BJ (cell line): ENCODE results near the gene HIPK1. TPM values are rescaled to one million over a fixed set of nuclear protein-coding genes. Genes with fewer than 3 reads are reported as not detected.

Source experiments
- CTCF ChIA-PET: fragments of 350-600 bp; formaldehyde crosslinking; extraction: SDS; loops from one replicate; lab custom pipeline; 2021; ENCODE audit warnings: antibody characterized with exemption, inconsistent platforms; lab: Yijun Ruan, JAX
- POLR2A ChIA-PET: fragments of 300-600 bp; sonication (Branson Sonifier 250); formaldehyde crosslinking; extraction: SDS; loops from one replicate; lab custom pipeline; 2021; ENCODE audit warnings: antibody characterized with exemption; lab: Charles Lee
- DNase-seq: peaks from one replicate; pipeline ENCODE4 v3.0.0-alpha.2; 2011; ENCODE audit warnings: low read depth
- H3K27me3 ChIP-seq: 2 replicates; pipeline ENCODE4 v1.6.0; 2011; ENCODE audit warnings: low read length; ENCODE audit not compliant: control insufficient read depth, insufficient read depth
- H3K36me3 ChIP-seq: 2 replicates; pipeline ENCODE4 v1.5.1; 2011; ENCODE audit warnings: low read length; ENCODE audit not compliant: control insufficient read depth, insufficient read depth
- H3K4me3 ChIP-seq: 2 replicates; pipeline ENCODE4 v1.5.1; 2011; ENCODE audit warnings: low read depth, mild to moderate bottlenecking, control low read depth, low read length
- polyA plus RNA-seq: library from polyadenylated mRNA; depleted of rRNA; stranded (reverse); fragments of >200 nt; gene quantifications from 2 replicates; pipeline ENCODE4 v1.2.3, GENCODE V29; 2011
- TF ChIP-seq, protein P1 (sequence below): IDR thresholded peaks from 2 replicates; pipeline ENCODE4 v1.5.1; 2011; ENCODE audit warnings: low read depth, mild to moderate bottlenecking, control low read depth, inconsistent platforms, low read length, moderate library complexity; ENCODE audit not compliant: insufficient read depth

The HIPK1 gene
- polyA plus RNA-seq, 1 experiment, result 29.7 TPM

DNA sequence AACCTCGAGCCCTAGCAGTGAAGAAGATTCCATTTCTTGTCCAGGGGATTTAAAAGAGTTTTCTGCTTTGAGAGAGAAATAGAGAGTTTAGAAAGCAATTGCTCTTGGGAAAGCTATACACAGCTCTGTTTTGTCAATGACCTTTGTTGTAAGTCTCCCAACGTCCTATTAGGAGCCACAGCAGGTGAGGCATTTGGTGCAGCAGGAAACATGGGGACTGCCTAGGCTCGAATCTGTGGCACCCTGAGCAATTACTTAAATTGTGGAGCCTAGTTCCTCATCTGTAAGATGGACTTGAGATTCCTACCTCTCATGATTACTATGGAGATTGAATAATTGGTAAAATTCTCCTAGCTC, 15.8 kb upstream of the HIPK1 start:
- ChIA-PET POLR2A (interaction anchor here (0.6 kb wide), 1 partner anchor 259 kb away, joined by 3 read pairs; no protein-coding TSS in a partner anchor), CTCF (interaction anchor here (0.6 to 1.3 kb wide), 3 partner anchors 16 to 125 kb away, joined by 3 to 4 read pairs (median 4); partner anchors contain the start of gene HIPK1)
- H3K36me3 ChIP-seq, result peaks cover 5% of the 10 kb centered on the region
- TF ChIP-seq, protein P1, sequence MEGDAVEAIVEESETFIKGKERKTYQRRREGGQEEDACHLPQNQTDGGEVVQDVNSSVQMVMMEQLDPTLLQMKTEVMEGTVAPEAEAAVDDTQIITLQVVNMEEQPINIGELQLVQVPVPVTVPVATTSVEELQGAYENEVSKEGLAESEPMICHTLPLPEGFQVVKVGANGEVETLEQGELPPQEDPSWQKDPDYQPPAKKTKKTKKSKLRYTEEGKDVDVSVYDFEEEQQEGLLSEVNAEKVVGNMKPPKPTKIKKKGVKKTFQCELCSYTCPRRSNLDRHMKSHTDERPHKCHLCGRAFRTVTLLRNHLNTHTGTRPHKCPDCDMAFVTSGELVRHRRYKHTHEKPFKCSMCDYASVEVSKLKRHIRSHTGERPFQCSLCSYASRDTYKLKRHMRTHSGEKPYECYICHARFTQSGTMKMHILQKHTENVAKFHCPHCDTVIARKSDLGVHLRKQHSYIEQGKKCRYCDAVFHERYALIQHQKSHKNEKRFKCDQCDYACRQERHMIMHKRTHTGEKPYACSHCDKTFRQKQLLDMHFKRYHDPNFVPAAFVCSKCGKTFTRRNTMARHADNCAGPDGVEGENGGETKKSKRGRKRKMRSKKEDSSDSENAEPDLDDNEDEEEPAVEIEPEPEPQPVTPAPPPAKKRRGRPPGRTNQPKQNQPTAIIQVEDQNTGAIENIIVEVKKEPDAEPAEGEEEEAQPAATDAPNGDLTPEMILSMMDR, result no peak
- no peaks in the 10 kb centered on the region for H3K27me3 ChIP-seq
- DNase-seq, result no peak
- H3K4me3 ChIP-seq, result no peak overlapping the region

- ChIA-PET POLR2A (no interaction called here), CTCF (interaction anchor here (1.3 kb wide), 2 partner anchors 15 to 17 kb away, joined by 4 read pairs; partner anchors contain the start of gene HIPK1)
- H3K36me3 ChIP-seq, result peaks cover 5% of the 10 kb centered on the region
- DNase-seq, result no peak
- no peak overlapping the region for H3K4me3 ChIP-seq
- TF ChIP-seq, protein P1, result no peak
- no peaks in the 10 kb centered on the region for H3K27me3 ChIP-seq
Observed at GRCh38 chr1:113913887-113914664, 15.0 kb upstream of the HIPK1 start.

DNA sequence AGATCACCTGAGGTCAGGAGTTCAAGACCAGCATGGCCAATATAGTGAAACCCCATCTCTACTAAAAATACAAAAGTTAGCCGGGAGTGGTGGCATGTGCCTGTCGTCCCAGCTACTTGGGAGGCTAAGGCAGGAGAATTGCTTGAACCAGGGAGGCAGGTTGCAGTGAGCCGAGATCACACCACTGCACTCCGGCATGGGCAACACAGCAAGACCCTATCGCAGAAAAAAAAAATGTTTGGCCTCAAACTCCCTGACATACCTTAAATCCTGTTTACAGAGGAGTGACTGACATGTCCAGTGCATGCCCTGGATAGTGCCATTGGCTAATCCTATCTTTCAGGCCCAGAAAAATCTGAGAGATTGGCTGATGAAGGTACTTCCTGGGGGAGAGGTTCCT, 12.2 kb upstream of the HIPK1 start:
- ChIA-PET CTCF (interaction anchor here (1.6 kb wide), 1 partner anchor 11 kb away, joined by 5 read pairs; no protein-coding TSS in a partner anchor), POLR2A (interaction anchor here (0.7 kb wide), 1 partner anchor 56 kb away, joined by 4 read pairs; no protein-coding TSS in a partner anchor)
- Histone ChIP-seq H3K36me3 (no peaks in the 10 kb centered on the region), H3K27me3 (no peaks in the 10 kb centered on the region), H3K4me3 (no peak overlapping the region)
- no peak for DNase-seq
- TF ChIP-seq, protein P1, result no peak

DNA sequence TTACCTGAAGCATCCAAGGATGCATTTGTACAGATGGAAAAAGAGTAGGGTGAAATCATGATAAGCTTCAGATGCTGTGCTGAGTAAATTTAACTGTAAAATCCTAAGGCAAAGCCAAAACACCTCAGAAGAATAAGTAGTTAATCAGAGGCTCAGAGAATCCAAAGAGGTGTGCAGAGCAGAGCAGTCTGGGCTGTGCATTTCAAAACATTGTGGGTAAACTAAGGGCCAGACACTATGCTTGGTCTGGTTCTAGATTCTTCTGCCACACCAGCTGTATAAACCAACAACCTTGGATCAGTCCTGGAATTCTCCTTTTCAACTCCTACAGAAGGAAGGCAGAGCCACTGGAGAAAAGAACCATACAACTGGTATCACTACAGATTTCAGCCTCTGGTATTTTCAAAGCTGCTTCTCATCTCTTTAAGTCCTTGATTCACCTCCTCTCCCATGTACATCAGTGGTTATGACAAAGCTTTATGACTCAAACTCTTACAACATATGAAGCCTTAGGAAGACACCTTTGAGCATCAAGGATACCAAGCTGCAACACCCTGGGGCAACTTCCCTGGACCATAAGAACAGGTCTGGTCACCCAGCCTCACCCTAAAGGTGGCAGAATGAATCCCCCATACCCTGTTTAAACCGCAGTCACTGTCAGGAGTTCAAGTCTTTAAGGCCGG, 11.6 kb upstream of the HIPK1 start:
- ChIA-PET CTCF (interaction anchor here (1.6 kb wide), 2 partner anchors 8 to 11 kb away, joined by 4 to 5 read pairs; no protein-coding TSS in a partner anchor), POLR2A (interaction anchor here (0.7 kb wide), 1 partner anchor 57 kb away, joined by 4 read pairs; no protein-coding TSS in a partner anchor)

More for the DNA sequence above, 11.6 kb upstream of the HIPK1 start:
- no peaks in the 10 kb centered on the region for H3K36me3 ChIP-seq
- no peak overlapping the region for H3K4me3 ChIP-seq
- TF ChIP-seq, protein P1, result no peak
- no peaks in the 10 kb centered on the region for H3K27me3 ChIP-seq
- no peak for DNase-seq
